GM23248 (cell line): ENCODE results near the gene MYLK2.

Source experiments
- EZH2 ChIP-seq: fragments of 200-600 bp; sonication (generic); IDR thresholded peaks from 2 replicates; pipeline ENCODE4 v1.6.1; 2018; ENCODE audit warnings: antibody characterized with exemption, mild to moderate bottlenecking; ENCODE audit not compliant: insufficient read depth, poor library complexity, severe bottlenecking
- EZH2phosphoT487 ChIP-seq: fragments of 200-600 bp; sonication (generic); IDR thresholded peaks from 2 replicates; pipeline ENCODE4 v1.6.1; 2018; ENCODE audit warnings: antibody characterized with exemption, moderate library complexity, mild to moderate bottlenecking, low read depth; ENCODE audit not compliant: insufficient read depth

GRCh38 chr20:31877684-31878083 is 58.5 kb downstream of the MYLK2 start:
- TF ChIP-seq EZH2 (no peak), EZH2phosphoT487 (no peak)
